ENCODE results near the gene FAM8A1.

Gene FAM8A1

DNA sequence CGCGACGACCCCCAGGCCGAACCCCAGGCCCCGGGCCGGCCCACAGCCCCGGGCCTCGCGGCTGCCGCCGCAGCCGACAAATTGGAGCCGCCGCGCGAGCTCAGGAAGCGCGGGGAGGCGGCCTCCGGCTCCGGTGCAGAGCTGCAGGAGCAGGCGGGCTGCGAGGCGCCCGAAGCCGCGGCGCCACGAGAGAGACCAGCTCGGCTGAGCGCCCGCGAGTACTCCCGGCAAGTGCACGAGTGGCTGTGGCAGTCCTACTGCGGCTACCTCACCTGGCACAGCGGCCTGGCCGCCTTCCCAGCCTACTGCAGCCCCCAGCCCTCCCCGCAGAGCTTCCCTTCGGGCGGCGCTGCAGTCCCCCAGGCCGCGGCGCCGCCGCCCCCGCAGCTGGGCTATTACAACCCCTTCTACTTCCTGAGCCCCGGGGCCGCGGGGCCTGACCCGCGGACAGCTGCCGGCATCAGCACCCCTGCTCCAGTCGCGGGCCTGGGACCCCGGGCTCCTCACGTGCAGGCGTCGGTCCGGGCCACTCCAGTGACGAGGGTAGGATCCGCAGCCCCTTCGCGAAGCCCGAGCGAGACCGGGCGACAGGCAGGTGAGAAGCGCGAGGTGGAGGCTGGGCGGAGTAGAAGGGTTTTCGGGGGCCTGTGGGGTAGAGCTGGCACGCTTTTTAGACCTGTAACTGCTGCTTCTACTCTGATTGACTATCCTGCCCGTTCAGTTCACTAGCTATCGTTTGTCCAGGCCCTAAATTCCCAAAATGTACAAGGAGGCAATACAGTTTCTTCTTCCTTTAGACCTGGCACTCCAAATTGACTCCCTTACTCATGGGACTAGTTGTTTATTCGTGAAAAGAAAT is 654 bp downstream of the FAM8A1 start:
- in situ Hi-C loops (cut with MboI; ENCODE audit: low sequenced_read_pairs) = no loop called here

DNA sequence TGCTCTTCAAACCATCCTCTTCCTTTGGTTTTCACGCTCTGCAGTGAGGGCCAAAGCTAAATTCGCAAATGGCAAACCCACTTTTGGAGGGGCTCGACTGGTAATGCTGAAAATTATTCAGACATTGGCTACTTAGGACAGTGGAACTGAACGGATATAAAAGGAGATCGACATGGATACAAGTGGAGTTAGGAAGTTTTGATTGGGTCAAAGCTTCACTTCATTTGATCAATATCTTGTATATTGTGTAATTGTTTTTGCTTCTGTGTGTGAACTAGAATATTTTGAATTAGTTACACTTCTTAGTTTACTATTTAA is 1.2 kb downstream of the FAM8A1 start:
- in situ Hi-C loops (cut with MboI; ENCODE audit: low sequenced_read_pairs) = no loop called here

DNA sequence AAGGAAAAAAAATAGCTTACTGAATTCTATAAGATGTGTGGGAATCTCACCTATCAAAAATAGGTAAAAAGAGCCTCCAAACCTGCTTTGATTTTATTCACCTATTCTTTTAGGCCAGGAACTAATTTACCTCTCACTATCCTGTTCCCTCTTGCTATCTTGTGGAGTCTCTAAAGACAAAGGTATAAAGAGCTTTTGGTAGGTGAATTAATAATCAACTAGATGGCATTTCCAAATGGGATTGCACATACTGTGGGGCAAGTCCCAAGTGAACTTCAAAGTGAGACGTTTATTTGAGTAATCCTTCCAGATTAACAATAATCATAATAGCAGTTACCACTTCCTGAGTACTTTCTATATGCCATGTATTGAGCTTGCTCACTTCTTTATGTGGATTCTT is 2.8 kb downstream of the FAM8A1 start:
- in situ Hi-C loops (cut with MboI; ENCODE audit: low sequenced_read_pairs) = no loop called here

DNA sequence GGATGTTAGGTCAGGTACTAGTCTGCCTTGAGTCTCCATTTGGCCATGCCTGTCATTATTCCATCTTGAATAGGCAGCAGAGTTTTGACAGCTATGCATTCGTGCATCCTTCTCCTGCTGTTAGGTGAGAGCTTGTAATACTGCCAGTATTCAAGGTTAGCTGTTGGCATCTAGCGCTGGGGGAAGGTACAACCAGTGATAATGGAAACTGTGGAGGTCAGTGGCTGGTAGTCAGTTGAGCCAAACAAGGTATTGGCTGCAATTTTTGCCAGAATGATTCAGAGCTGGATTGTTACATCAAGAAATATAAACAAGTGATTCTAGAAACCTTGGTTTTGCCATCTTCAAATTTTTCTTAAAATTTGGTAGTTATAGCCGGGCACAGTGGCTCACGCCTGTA is 6.5 kb downstream of the FAM8A1 start:
- in situ Hi-C loops (cut with MboI; ENCODE audit: low sequenced_read_pairs) = no loop called here

DNA sequence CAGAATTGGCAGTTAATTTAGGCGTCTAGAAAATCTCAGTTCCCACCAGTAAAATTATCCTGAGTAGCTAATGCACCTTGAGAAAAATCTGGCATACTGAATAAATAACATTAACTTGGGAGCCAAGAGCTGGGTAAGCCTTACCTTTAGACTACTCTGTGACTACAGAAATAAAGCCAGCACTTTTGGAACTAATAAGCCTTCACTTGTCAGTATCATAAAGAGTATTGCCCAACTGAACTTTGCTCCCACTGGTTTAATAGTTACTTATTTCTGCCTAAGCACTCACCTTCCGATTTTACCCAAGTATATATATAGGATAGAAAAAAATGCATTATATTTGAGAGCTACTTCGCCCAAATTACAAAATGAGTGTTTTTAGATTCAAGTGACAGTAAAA is 10.7 kb downstream of the FAM8A1 start:
- in situ Hi-C loops (cut with MboI; ENCODE audit: low sequenced_read_pairs) = no loop called here

DNA sequence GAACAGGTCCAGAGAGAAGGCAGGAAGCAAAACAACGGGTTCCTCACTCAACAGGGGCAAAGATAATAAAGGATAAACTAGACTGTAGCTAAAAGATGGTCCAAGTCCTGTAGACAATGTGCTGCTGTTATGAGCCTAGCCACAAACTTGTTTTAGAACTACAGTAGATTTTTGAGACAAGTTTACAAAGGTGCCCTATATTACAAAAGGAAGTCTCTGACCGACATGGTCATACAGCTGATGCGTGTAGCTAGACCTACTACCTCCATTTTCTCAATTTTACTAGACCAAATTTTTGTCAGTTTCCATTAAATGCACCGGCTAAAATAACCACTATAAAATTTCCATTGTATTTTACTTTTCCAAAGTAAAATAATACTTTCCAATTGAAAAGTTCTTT is 11.9 kb downstream of the FAM8A1 start:
- in situ Hi-C loops (cut with MboI; ENCODE audit: low sequenced_read_pairs) = no loop called here

DNA sequence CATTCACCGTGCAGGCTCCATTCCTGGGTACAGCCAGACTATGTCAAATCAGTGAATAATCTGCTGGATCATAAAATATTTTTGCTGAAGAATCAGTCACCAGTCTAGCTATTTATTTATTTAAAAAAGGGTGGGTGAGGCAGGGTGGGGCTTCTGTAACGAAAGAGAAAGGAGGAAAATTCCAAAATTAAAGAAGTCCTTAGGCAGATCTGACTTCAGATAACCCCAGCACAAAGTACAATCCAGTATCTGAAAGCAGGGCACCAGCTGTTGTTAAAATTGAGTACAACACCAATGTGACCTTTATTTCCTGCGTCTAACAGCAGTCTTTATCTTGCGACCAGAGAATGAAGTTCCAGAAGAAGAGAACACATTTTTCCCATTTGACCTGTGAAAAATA is 15.7 kb downstream of the FAM8A1 start:
- in situ Hi-C loops (cut with MboI; ENCODE audit: low sequenced_read_pairs) = no loop called here

DNA sequence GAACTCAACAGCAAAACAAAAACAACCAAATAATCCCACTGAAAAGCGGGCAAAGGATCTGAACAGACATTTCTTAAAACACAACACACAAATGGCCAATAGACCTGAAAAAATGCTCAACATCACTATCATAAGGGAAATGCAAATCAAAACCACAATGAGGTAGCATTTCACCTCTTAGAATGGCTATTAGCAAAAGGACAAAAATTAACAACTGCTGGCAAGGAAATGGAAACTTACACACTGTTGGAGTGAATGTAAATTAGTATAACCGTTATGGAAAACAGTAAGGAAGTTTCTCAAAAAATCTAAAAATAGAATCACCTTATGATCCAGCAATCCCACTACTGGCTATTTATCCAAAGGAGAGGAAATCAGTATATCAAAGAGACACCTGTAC is 20.9 kb downstream of the FAM8A1 start:
- in situ Hi-C loops (cut with MboI; ENCODE audit: low sequenced_read_pairs) = no loop called here

DNA sequence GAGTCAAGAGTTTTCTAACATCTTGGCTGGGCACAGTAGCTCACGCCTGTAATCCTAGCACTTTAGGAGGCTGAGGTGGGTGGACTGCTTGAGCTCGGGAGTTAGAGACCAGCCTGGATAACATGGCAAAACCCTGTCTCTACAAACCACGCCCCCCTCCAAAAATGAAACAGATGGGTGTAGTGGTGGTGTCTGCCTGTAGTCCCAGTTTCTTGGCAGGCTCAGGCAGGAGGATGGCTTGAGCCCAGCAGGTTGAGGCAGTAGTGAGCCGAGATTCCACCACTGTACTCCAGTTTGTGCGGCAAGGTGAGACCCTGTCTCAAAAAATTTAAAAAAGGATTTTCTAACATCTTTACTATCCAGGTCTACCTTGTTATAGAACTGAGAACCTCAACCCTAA is 22.0 kb downstream of the FAM8A1 start:
- in situ Hi-C loops (cut with MboI; ENCODE audit: low sequenced_read_pairs) = no loop called here

DNA sequence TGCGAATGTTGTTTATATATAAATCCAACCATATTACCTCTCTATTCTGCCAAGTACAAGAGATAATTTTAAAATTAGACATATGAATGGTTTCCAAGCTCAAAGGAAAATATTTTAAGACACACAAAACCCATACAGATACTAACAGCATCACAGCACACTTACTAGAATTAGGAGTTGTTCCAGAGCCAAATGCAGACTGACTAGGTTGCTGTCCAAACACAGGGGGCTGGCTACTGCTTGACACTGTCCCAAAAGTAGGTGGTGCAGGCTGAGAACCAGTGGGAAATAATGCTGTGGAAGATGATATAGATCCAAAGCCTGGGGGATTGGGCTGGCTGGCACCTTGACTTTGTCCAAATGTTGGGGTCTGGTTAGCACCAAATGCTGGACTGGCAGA is 24.3 kb downstream of the FAM8A1 start:
- in situ Hi-C loops (cut with MboI; ENCODE audit: low sequenced_read_pairs) = no loop called here

DNA sequence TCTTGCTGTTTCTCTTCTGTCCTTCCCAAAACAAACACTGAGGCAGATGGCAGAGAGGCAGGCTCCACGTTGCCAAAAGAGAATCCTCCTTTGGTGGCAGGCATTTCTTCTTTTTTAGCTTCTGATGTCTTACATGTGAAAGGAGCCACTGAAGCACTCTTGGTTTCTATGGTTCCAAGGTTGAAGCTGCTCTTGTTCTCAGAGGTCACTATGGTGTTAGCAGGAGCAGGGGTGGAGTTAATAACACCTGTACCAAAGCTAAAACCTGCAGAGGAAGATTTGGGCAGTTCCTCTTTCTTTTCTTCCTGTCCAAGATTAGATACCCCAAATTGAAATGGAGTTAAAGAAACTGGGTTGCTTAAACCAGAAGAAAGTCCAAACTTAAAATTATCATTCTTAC is 28.8 kb downstream of the FAM8A1 start:
- in situ Hi-C loops (cut with MboI; ENCODE audit: low sequenced_read_pairs) = no loop called here

DNA sequence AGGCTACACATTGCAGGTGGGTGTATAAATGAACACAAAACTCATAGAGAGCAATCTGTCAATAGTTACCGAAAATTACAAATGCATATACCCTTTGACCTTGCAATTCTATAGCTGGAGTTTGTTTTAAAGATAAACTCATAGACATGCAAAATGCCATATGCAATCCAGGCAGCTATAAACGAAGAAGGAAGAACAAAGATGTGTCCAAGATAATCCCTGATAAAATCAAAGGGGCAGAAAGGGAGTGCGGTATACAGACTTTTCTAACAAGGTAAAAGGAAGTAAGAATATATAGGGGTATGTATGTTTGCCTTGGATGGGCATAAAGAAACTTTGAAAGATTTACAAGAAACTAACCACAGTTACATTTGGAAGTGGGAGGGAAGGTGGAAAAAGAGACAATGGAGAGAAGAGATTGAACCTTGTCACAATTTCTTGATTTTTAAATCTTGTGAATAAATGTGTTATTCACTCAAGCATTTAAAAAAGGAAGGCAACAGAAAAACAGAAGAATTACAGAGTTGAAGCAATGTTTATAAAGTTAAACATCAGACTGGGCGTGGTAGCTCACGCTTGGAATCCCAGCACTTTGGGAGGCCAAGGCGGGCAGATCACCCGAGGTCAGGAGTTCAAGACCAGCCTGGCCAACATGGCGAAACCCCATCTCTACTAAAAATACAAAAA is 29.9 kb downstream of the FAM8A1 start:
- in situ Hi-C loops (cut with MboI; ENCODE audit: low sequenced_read_pairs) = no loop called here

DNA sequence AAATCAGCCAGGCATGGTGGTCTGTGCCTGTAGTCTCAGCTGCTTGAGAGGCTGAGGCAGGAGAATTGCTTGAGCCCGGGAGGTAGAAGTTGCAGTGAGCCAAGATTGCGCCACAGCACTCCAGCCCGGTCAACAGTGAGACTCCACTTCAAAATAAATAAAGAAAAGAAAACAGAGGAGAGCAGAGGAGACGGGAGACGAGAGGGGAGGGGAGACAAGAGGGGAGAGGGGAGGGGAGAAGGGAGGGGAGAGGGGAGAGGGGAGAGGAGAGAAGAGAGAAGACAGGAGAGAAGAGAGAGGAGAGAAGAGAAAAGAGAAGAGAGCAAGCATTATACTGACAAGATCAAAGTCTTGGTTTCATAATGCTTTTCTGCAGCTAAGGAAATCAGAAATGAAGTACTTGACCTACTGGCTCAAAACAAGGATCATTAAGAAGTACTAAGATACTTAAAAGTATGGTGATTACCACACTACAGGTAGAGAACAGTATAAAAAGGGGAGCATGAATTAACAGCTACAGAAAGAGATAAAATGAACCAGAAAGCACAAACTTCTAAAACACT is 30.5 kb downstream of the FAM8A1 start:
- in situ Hi-C loops (cut with MboI; ENCODE audit: low sequenced_read_pairs) = no loop called here

DNA sequence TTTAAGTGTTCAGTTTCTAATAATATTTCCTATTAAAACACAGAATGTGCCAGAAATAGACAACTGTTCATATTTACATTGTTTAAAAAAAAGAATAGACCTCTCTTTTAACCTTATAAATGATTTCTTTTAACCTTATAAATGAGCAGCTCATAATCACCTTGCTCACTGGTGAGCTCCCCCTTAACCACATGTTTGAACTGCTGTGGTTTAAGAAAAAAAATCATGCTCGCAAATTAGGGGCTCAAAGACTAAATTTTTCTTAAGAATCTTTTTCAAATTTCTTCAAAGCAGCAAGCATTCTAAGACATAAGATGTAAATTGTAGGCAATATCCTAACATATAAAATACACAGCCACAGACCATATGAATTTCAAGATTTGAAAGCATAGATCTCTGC is 32.8 kb downstream of the FAM8A1 start:
- in situ Hi-C loops (cut with MboI; ENCODE audit: low sequenced_read_pairs) = no loop called here

DNA sequence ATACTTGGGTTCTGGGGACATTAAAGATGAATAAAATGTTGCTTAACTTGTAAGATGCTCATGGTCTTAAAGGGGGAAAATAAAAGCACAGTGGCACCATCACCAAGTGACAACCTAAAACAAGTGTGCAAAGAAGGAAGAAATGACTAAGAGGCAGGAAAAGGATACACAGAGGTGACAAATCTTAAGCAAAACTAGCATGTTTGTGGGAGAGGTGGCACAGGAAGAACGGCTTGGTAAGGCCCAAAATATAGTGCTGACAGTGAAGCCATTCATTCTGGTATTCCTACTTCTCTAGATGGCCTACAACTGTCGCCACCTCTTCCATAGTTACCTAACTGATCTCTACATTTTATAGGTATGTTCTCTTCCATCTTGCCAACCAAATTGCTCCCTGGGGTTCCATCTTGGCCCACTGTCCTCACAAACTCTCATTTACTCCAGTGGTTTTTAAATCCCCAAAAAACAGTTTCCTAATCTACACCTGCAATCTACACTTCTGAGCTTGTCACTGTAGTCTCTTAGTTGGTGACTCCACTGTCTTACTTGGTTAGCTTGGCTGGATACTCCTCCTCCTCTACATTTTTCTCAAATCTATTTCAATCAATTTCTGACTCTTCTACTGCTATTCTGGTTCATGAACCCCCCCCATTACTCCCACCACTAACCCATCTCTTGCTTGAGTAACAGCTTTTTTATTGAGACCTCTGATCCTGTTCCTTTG is 33.5 kb downstream of the FAM8A1 start:
- in situ Hi-C loops (cut with MboI; ENCODE audit: low sequenced_read_pairs) = no loop called here

DNA sequence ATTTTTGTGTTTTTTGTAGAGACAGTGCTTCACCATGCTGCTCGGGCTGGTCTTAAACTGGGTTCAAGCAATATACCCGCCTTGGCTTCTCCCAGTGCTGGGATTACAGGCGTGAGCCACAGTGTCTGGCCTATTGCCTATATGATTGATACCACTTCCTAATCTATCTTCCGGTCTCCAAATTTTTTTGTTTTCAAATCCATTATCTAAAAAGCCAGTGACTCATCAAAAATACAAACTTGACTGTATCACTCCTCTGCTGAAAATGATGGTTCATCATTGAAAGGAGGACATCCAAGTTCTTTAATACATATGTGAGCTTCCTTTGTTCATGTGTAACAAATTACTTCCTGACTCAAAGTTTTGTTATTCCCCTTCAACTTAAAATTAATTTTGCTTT is 35.5 kb downstream of the FAM8A1 start:
- in situ Hi-C loops (cut with MboI; ENCODE audit: low sequenced_read_pairs) = no loop called here

DNA sequence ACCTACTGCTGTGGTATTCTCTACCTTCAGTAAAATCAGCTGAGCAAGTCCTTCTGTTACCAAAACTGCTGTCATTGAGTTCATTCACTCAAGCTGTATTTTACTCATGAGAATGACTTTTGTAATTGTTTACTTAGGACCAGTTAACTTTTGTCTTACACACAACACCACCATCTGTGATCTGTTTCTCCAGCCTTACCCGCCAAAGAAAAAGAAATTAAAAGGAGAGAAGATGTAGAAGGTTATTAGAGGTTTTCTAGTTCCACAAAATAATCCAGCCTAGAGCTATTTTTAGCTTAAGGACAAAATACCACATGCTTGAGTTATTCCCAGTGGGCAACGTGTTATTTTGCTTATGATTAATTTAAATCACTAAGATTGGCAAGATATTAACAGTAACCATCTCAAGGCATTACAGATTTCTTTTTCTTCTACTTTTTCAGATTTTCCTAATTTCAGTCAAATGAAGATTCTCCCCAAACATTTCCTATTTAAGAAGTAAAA is 38.2 kb downstream of the FAM8A1 start:
- in situ Hi-C loops (cut with MboI; ENCODE audit: low sequenced_read_pairs) = no loop called here

DNA sequence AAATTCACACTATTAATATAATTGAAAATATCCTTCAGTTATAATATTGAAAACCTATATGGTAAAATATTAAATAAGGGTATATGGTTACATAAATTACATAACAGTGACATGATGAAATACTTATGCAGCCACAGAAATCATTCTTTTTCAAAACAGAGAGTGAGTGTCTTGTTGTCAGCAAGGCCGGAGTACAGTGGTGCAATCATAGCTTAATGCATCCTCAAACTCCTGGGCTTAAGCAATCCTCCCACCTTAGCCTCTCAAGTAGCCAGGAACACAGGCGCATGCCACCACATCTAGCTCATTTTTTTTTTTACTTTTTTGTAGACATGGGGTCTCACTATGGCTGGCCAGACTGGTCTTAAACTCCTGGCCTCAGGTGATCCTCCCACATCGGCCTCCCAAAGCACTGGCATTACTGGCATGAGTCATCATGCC is 40.4 kb downstream of the FAM8A1 start:
- in situ Hi-C loops (cut with MboI; ENCODE audit: low sequenced_read_pairs) = no loop called here

DNA sequence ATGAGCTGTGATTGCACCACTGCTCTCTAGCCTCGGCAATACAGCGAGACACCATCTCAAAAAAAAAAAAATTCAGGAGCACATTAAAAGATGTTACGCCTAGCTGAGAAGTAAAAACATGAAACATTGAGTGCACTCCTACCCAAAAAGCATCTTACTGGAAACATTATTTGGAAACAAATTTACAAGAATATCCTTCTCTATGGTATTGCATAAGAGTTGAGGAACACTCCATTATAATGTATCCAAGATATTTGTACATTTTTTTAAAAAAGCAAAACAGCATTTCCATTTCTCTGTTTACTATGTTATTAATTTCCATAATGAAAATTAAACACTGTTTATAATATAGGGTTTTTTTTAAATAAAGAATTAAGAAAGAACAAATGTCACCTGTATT is 48.6 kb downstream of the FAM8A1 start:
- in situ Hi-C loops (cut with MboI; ENCODE audit: low sequenced_read_pairs) = no loop called here

DNA sequence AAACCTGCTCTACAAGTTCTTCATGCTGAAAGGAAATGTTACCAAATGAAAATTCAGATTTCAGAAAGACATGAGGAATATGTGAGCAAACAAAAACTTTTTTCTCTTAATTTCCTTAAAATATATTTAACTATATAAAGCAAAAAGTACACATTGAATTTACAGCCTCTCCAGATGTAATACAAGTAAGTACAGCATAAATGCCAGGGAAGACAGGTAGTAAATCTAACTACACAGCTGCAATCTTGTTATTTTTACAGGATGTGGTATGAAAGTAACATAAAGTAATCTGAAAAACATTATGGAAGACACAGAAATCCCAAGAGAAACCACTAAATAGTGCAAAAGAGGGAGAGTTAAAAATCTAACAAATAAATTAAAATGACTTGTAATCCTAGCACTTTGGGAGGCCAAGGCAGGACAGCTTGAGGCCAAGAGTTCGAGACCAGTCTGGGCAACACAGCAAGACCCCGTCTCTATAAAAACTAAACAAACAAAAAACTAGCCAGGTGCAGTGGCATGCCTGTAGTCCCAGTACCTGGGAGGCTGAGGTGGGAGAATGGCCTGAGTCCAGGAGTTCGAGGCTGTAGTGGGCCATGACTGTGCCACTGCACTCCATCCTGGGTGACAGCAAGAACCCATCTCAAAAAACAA is 50.7 kb downstream of the FAM8A1 start:
- in situ Hi-C loops (cut with MboI; ENCODE audit: low sequenced_read_pairs) = no loop called here

All from HL-60/S4 (cell line).